Thyroid gland (tissue), 4 donors: ENCODE results near the gene SEPTIN8.

ENCODE experiments used
- POLR2A ChIP-seq, 2 donors: fragments of 450-650 bp; IDR thresholded peaks; one replicate each; pipeline ENCODE4 v1.6.1; 2017; ENCODE audit warnings: antibody characterized with exemption in 2 of 2, mild to moderate bottlenecking in 2 of 2, moderate library complexity in 1 of 2
- TF ChIP-seq, protein P1 (sequence below), 6 experiments: fragments of 200-600 bp in 3 of 6; fragments of 450-650 bp in 3 of 6; sonication (generic) in 3 of 6; IDR thresholded peaks; one replicate each; pipeline ENCODE4 v1.5.1; 2016 to 2019; ENCODE audit warnings: antibody characterized with exemption in 6 of 6, mild to moderate bottlenecking in 2 of 6, inconsistent platforms in 1 of 6, moderate library complexity in 1 of 6

GRCh38 chr5:132737982-132738681, 38.9 kb downstream of the SEPTIN8 start:
- TF ChIP-seq, protein P1, sequence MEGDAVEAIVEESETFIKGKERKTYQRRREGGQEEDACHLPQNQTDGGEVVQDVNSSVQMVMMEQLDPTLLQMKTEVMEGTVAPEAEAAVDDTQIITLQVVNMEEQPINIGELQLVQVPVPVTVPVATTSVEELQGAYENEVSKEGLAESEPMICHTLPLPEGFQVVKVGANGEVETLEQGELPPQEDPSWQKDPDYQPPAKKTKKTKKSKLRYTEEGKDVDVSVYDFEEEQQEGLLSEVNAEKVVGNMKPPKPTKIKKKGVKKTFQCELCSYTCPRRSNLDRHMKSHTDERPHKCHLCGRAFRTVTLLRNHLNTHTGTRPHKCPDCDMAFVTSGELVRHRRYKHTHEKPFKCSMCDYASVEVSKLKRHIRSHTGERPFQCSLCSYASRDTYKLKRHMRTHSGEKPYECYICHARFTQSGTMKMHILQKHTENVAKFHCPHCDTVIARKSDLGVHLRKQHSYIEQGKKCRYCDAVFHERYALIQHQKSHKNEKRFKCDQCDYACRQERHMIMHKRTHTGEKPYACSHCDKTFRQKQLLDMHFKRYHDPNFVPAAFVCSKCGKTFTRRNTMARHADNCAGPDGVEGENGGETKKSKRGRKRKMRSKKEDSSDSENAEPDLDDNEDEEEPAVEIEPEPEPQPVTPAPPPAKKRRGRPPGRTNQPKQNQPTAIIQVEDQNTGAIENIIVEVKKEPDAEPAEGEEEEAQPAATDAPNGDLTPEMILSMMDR (IDR thresholded peaks at IDR 0.05) = no peak
- TF ChIP-seq POLR2A (IDR thresholded peaks at IDR 0.05) = no peak
